ENCODE measurements around the gene ELF1. TPM values are rescaled to one million over a fixed set of nuclear protein-coding genes. Genes with fewer than 3 reads are reported as not detected.

The ELF1 gene
- total and polyA plus RNA-seq, 2 of the 8 experiments (the other 6 are each of a cell fraction or from before 2014, with no cell fraction given), result 5.6 to 18.2 TPM

DNA sequence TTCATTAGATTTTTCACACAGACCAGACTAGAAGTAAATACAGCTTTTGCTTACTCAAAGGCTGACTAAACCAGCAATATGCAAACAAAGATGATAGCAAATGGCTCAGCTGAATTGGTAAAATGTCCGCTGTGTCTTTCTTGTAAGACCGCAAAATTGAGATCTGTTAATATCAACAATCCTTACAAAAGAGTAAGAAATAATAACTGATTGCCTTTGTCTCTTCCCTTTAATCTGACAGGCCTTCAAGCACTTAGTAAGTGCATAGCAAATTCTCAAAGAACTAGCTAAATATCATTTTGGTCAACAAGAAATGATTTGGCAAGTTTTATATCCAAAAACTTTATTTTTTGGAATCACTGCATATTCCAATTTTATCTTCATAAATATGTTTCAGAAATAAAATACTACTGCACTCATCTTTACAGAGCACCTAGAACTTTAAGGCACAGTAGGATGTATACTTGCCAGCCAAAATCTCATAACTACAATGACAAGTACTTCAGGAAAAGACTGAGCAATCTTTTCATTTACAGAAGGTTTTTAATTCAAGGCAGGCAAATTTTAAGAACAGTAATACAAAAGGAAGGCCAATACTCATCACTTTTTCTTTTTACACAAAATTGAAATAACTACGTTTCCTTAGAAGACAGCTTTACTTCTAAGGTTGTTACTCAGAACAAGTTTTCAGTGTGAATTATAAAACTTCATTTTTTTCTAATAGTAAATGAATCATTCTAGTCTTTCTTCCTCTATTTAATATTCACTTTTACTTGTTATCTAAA lies 1.1 kb downstream of the ELF1 start (continued):
- no peak for TF ChIP-seq CHD7 (IDR thresholded peaks at IDR 0.05; ENCODE audit: insufficient replicate concordance, low read length)
- TF ChIP-seq TCF12 (IDR thresholded peaks at IDR 0.05; ENCODE audit: low read depth, low read length), result no peak
- TF ChIP-seq CTBP2 (IDR thresholded peaks at IDR 0.05; ENCODE audit: borderline replicate concordance, insufficient read depth, insufficient read length, low read length), result no peak
- TF ChIP-seq EGR1 (IDR thresholded peaks at IDR 0.05; ENCODE audit: borderline replicate concordance, low read depth, low read length), result no peak
- TF ChIP-seq E2F6 (IDR thresholded peaks at IDR 0.05), result no peak
- no peak for TF ChIP-seq CTCF (IDR thresholded peaks at IDR 0.05; ENCODE audit: control extremely low read depth in 1 of 3, insufficient read depth in 1 of 3, low read depth in 1 of 3, low read length in 3 of 3)
